ENCODE data around the gene C16orf96.

The C16orf96 gene

GRCh38 chr16:4513086-4513860 is 42.9 kb upstream of the C16orf96 start:
- TF ChIP-seq RAD21 (IDR thresholded peaks at IDR 0.05; ENCODE audit: low read depth) (no peak), YY1 (IDR thresholded peaks at IDR 0.05; ENCODE audit: low read depth) (no peak), CEBPB (IDR thresholded peaks at IDR 0.05) (no peak), ZBTB7A (IDR thresholded peaks at IDR 0.05; ENCODE audit: low read depth) (no peak), TEAD4 (IDR thresholded peaks at IDR 0.05) (no peak), CREB1 (IDR thresholded peaks at IDR 0.05; ENCODE audit: low read depth) (no peak), EGR1 (IDR thresholded peaks at IDR 0.05) (no peak), NFIC (IDR thresholded peaks at IDR 0.05) (no peak), TCF12 (IDR thresholded peaks at IDR 0.05; ENCODE audit: low read depth) (no peak), EP300 (IDR thresholded peaks at IDR 0.05; ENCODE audit: borderline replicate concordance) (no peak), TAF1 (IDR thresholded peaks at IDR 0.05; ENCODE audit: low read depth) (no peak), FOXM1 (IDR thresholded peaks at IDR 0.05; ENCODE audit: borderline replicate concordance, low read depth) (no peak)
- TF ChIP-seq, protein P1, sequence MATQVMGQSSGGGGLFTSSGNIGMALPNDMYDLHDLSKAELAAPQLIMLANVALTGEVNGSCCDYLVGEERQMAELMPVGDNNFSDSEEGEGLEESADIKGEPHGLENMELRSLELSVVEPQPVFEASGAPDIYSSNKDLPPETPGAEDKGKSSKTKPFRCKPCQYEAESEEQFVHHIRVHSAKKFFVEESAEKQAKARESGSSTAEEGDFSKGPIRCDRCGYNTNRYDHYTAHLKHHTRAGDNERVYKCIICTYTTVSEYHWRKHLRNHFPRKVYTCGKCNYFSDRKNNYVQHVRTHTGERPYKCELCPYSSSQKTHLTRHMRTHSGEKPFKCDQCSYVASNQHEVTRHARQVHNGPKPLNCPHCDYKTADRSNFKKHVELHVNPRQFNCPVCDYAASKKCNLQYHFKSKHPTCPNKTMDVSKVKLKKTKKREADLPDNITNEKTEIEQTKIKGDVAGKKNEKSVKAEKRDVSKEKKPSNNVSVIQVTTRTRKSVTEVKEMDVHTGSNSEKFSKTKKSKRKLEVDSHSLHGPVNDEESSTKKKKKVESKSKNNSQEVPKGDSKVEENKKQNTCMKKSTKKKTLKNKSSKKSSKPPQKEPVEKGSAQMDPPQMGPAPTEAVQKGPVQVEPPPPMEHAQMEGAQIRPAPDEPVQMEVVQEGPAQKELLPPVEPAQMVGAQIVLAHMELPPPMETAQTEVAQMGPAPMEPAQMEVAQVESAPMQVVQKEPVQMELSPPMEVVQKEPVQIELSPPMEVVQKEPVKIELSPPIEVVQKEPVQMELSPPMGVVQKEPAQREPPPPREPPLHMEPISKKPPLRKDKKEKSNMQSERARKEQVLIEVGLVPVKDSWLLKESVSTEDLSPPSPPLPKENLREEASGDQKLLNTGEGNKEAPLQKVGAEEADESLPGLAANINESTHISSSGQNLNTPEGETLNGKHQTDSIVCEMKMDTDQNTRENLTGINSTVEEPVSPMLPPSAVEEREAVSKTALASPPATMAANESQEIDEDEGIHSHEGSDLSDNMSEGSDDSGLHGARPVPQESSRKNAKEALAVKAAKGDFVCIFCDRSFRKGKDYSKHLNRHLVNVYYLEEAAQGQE (IDR thresholded peaks at IDR 0.05; ENCODE audit: low read depth), result no peak
- TF ChIP-seq, protein P2, sequence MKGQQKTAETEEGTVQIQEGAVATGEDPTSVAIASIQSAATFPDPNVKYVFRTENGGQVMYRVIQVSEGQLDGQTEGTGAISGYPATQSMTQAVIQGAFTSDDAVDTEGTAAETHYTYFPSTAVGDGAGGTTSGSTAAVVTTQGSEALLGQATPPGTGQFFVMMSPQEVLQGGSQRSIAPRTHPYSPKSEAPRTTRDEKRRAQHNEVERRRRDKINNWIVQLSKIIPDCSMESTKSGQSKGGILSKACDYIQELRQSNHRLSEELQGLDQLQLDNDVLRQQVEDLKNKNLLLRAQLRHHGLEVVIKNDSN (IDR thresholded peaks at IDR 0.05), result no peak
- TF ChIP-seq, protein P3, sequence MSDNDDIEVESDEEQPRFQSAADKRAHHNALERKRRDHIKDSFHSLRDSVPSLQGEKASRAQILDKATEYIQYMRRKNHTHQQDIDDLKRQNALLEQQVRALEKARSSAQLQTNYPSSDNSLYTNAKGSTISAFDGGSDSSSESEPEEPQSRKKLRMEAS (IDR thresholded peaks at IDR 0.05), result no peak

DNA sequence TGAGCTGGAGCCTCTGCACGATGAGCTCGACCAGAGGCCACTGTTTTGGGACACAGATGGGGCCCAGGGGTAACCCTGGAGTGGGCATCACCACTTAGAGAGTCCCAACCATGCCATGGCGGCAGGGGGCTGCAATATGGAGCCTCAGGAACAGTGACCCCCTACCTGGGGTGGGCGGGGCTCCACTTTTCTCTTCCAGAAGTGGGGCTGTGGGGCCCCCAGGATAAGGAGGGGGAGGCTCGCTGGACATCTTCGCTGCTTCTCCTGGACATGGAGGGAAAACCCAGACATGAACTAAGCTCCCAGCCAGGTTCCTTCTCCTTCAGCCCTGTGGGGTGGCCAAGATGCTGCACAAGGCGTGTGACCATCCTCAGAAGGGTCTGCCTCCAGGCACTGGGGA is 42.3 kb upstream of the C16orf96 start:
- TF ChIP-seq TEAD4 (IDR thresholded peaks at IDR 0.05), result no peak
- no peak for TF ChIP-seq EP300 (IDR thresholded peaks at IDR 0.05; ENCODE audit: borderline replicate concordance)
- no peak for TF ChIP-seq FOXM1 (IDR thresholded peaks at IDR 0.05; ENCODE audit: borderline replicate concordance, low read depth)
- TF ChIP-seq, protein P1 (IDR thresholded peaks at IDR 0.05; ENCODE audit: low read depth), result no peak
- TF ChIP-seq, protein P3 (IDR thresholded peaks at IDR 0.05), result no peak
- TF ChIP-seq CREB1 (IDR thresholded peaks at IDR 0.05; ENCODE audit: low read depth), result no peak
- TF ChIP-seq NFIC (IDR thresholded peaks at IDR 0.05), result no peak
- TF ChIP-seq TAF1 (IDR thresholded peaks at IDR 0.05; ENCODE audit: low read depth), result no peak
- TF ChIP-seq CEBPB (IDR thresholded peaks at IDR 0.05), result no peak
- no peak for TF ChIP-seq ZBTB7A (IDR thresholded peaks at IDR 0.05; ENCODE audit: low read depth)
- TF ChIP-seq EGR1 (IDR thresholded peaks at IDR 0.05), result no peak
- no peak for TF ChIP-seq RAD21 (IDR thresholded peaks at IDR 0.05; ENCODE audit: low read depth)
- TF ChIP-seq TCF12 (IDR thresholded peaks at IDR 0.05; ENCODE audit: low read depth), result no peak

GRCh38 chr16:4514606-4515005 is 41.5 kb upstream of the C16orf96 start:
- TF ChIP-seq, protein P1 (IDR thresholded peaks at IDR 0.05; ENCODE audit: low read depth), result no peak
- no peak for TF ChIP-seq FOXM1 (IDR thresholded peaks at IDR 0.05; ENCODE audit: borderline replicate concordance, low read depth)
- TF ChIP-seq ZBTB7A (IDR thresholded peaks at IDR 0.05; ENCODE audit: low read depth), result no peak
- no peak for TF ChIP-seq RAD21 (IDR thresholded peaks at IDR 0.05; ENCODE audit: low read depth)

DNA sequence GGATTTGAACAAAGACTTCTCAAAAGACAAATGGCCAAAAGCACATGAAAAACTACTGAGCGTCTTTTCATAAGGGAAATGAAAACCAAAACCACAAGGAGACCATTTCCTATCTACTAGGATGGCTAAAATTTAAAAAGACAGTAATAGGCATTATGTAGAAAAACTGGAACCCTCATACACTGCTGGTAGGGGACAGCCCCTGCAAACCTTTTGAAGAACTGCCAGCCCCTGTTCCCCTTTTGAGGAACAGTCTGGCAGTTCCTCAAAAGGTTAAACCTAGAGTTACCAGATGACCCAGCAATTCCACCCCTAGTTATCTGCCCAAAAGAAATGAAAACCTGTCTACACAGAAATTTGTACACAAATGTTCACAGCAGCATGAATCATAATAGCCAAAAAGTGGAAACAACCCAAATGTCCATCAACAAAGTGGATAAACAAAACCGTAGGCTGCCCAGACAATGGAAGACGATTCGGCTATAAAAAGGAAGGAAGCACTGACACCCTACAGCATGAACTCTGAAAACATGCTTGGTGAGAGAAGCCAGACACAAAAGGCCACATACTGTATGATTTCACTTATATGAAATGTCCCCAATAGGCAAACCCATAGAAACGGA is 40.4 kb upstream of the C16orf96 start:
- TF ChIP-seq TEAD4 (IDR thresholded peaks at IDR 0.05), result no peak
- TF ChIP-seq, protein P1 (IDR thresholded peaks at IDR 0.05; ENCODE audit: low read depth), result no peak
- TF ChIP-seq FOXM1 (IDR thresholded peaks at IDR 0.05; ENCODE audit: borderline replicate concordance, low read depth), result no peak
- TF ChIP-seq CREB1 (IDR thresholded peaks at IDR 0.05; ENCODE audit: low read depth), result no peak
- TF ChIP-seq TCF12 (IDR thresholded peaks at IDR 0.05; ENCODE audit: low read depth), result no peak
- TF ChIP-seq, protein P3 (IDR thresholded peaks at IDR 0.05), result no peak
- TF ChIP-seq NFIC (IDR thresholded peaks at IDR 0.05), result no peak
